ENCODE results near the gene CASP2. TPM values are rescaled to one million over a fixed set of nuclear protein-coding genes. Genes with fewer than 3 reads are reported as not detected.

CASP2 gene
- polyA plus RNA-seq, 1 of the 3 experiments (the other 2 are of a cell fraction) = 19.7 TPM

GRCh38 chr7:143329471-143330170 lies 41.5 kb downstream of the CASP2 start:
- no peaks in the 10 kb centered on the region for H3K9me3 ChIP-seq
- H3K4me2 ChIP-seq = no peak overlapping the region
- no peaks in the 10 kb centered on the region for H4K20me1 ChIP-seq (ENCODE audit: insufficient read depth)
- no peaks in the 10 kb centered on the region for H3K9me2 ChIP-seq
- no peaks in the 10 kb centered on the region for H3K79me2 ChIP-seq (ENCODE audit: insufficient read depth)
- ChIA-PET CTCF (interaction anchor here (0.7 to 2.4 kb wide), 6 partner anchors 11 to 89 kb away, joined by 3 to 5 read pairs (median 4); no protein-coding TSS in a partner anchor), POLR2A (interaction anchor here (1.0 kb wide), 1 partner anchor 40 kb away, joined by 3 read pairs; no protein-coding TSS in a partner anchor)
- WGBS (ENCODE audit: low lambda C conversion rate) = 80% methylated on average over 10 of the region's 10 CpGs
- H2AFZ ChIP-seq (ENCODE audit: low read depth) = no peak overlapping the region
- H3K9ac ChIP-seq = no peak overlapping the region
- TF ChIP-seq MEF2A (IDR thresholded peaks at IDR 0.05; ENCODE audit: borderline replicate concordance, low read depth) (no peak), CTCF (IDR thresholded peaks at IDR 0.05) (peak; percentile 28; the same call in 1 of the 2 replicates)
- H3K4me1 ChIP-seq (ENCODE audit: control insufficient read depth in 1 of 2, insufficient read depth in 2 of 2, low read depth in 1 of 2, low read length in 1 of 2) = peaks cover 0 to 3% of the 10 kb centered on the region in 2 experiments; a peak in 1 of 4 replicates
- no peak overlapping the region for H3K4me3 ChIP-seq (ENCODE audit: low read depth in 2 of 2, low read length in 1 of 2)
- H3K36me3 ChIP-seq (replicated peaks in 1 of 2; ENCODE audit: control insufficient read depth in 1 of 2, insufficient read depth in 2 of 2, low read length in 1 of 2) = no peaks in the 10 kb centered on the region
- H3K27me3 ChIP-seq (ENCODE audit: insufficient read depth) = no peaks in the 10 kb centered on the region
- no peak overlapping the region for H3K27ac ChIP-seq (ENCODE audit: low read depth in 2 of 2, low read length in 1 of 2)
- H3F3A ChIP-seq (replicated peaks; ENCODE audit: insufficient read depth) = peaks cover 6% of the 10 kb centered on the region
- DNase-seq = no peak

DNA sequence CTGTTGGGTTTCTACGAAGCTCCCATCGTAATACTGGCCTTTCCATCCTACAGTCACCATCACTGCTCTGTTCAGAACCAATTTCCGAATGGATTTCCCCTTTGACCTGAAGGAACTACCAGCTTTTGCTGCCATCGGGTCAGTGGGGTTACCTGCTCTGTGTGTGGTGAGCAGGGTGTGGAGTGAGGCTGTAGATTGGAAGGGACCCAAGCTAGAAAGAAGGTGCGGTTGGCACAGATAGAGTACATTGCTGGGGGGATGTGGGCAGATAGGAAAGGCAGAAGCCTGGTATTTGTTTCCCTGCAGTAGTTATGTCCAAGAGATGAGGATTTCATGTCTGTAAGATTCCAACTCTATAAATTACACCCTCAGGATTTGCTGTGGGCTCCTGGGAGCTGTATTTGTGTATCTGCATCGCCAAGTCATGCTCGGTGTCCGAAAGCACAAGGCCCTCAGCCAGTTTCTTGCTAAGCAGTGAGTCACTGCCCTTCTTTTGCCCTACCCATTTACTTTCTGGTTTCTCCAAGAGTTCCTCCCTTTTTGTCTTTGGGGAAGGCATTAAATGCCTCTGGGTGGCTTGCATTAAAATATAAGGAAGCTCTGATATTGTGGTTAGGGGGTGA lies 43.1 kb downstream of the CASP2 start:
- H3K36me3 ChIP-seq (replicated peaks in 1 of 2; ENCODE audit: control insufficient read depth in 1 of 2, insufficient read depth in 2 of 2, low read length in 1 of 2) = no peaks in the 10 kb centered on the region
- ChIA-PET CTCF (interaction anchor here (0.6 to 2.4 kb wide), 8 partner anchors 13 to 91 kb away, joined by 3 to 10 read pairs (median 4); partner anchors contain the start of gene CASP2), POLR2A (no interaction called here)
- peaks cover 0 to 3% of the 10 kb centered on the region in 2 experiments; a peak in 1 of 4 replicates for H3K4me1 ChIP-seq (ENCODE audit: control insufficient read depth in 1 of 2, insufficient read depth in 2 of 2, low read depth in 1 of 2, low read length in 1 of 2)
- H3K27ac ChIP-seq (ENCODE audit: low read depth in 2 of 2, low read length in 1 of 2) = peak overlapping the region in 1 of 2 experiments; percentile 34; a peak in 1 of 4 replicates
- 63% methylated on average over 8 of the region's 8 CpGs for WGBS (ENCODE audit: low lambda C conversion rate)
- no peaks in the 10 kb centered on the region for H3K9me2 ChIP-seq
- peaks cover 6% of the 10 kb centered on the region for H3F3A ChIP-seq (replicated peaks; ENCODE audit: insufficient read depth)
- no peaks in the 10 kb centered on the region for H4K20me1 ChIP-seq (ENCODE audit: insufficient read depth)
- DNase-seq = no peak
- no peak overlapping the region for H3K9ac ChIP-seq
- no peaks in the 10 kb centered on the region for H3K79me2 ChIP-seq (ENCODE audit: insufficient read depth)
- no peak overlapping the region for H2AFZ ChIP-seq (ENCODE audit: low read depth)
- H3K9me3 ChIP-seq = no peaks in the 10 kb centered on the region
- H3K4me2 ChIP-seq = peak overlapping the region; percentile 33
- H3K4me3 ChIP-seq (ENCODE audit: low read depth in 2 of 2, low read length in 1 of 2) = no peak overlapping the region
- H3K27me3 ChIP-seq (ENCODE audit: insufficient read depth) = no peaks in the 10 kb centered on the region
- TF ChIP-seq NFIC (IDR thresholded peaks at IDR 0.05; ENCODE audit: borderline replicate concordance) (peak; percentile 69), TAF1 (IDR thresholded peaks at IDR 0.05; ENCODE audit: borderline replicate concordance, low read depth, low read length) (no peak), ZBTB33 (IDR thresholded peaks at IDR 0.05; ENCODE audit: borderline replicate concordance, low read depth) (no peak), YY1 (IDR thresholded peaks at IDR 0.05; ENCODE audit: low read depth) (no peak), SIN3A (IDR thresholded peaks at IDR 0.05; ENCODE audit: borderline replicate concordance, low read depth, low read length) (no peak), ELF1 (IDR thresholded peaks at IDR 0.05) (no peak), TCF12 (IDR thresholded peaks at IDR 0.05) (peak; percentile 20; the same call in 1 of the 2 replicates), TEAD4 (IDR thresholded peaks at IDR 0.05; ENCODE audit: borderline replicate concordance, insufficient read depth) (no peak), JUND (IDR thresholded peaks at IDR 0.05) (peak; percentile 45; the same call in 1 of the 2 replicates), RXRA (IDR thresholded peaks at IDR 0.05; ENCODE audit: borderline replicate concordance, low read depth) (no peak), NRF1 (IDR thresholded peaks at IDR 0.05; ENCODE audit: low read depth, low read length) (no peak), FOXJ3 (CRISPR knock-in tag; IDR thresholded peaks at IDR 0.05) (no peak), EZH2phosphoT487 (IDR thresholded peaks at IDR 0.05; ENCODE audit: borderline replicate concordance, low read depth) (no peak), FOXM1 (IDR thresholded peaks at IDR 0.05; ENCODE audit: low read depth) (no peak), RCOR1 (IDR thresholded peaks at IDR 0.05; ENCODE audit: low read length) (no peak), FOSL2 (IDR thresholded peaks at IDR 0.05; ENCODE audit: borderline replicate concordance, low read depth) (peak; percentile 80), POLR2AphosphoS5 (IDR thresholded peaks at IDR 0.05; ENCODE audit: low read depth, low read length) (no peak)
- TF ChIP-seq, protein P1, sequence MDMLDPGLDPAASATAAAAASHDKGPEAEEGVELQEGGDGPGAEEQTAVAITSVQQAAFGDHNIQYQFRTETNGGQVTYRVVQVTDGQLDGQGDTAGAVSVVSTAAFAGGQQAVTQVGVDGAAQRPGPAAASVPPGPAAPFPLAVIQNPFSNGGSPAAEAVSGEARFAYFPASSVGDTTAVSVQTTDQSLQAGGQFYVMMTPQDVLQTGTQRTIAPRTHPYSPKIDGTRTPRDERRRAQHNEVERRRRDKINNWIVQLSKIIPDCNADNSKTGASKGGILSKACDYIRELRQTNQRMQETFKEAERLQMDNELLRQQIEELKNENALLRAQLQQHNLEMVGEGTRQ (IDR thresholded peaks at IDR 0.05; ENCODE audit: borderline replicate concordance, low read depth, low read length) = no peak

All from SK-N-SH (cell line).